H1 (cell line): Measurements from ENCODE around the gene ITPR3. TPM values are rescaled to one million over a fixed set of nuclear protein-coding genes. Genes with fewer than 3 reads are reported as not detected.

Source experiments
- CTCF ChIA-PET: fragments of 300-600 bp; sonication (Branson Sonifier 250); formaldehyde crosslinking; loops from one replicate; lab custom pipeline; 2021; ENCODE audit not compliant: partially characterized antibody; lab: Charles Lee
- POLR2A ChIA-PET: fragments of 300-600 bp; sonication (Branson Sonifier 250); formaldehyde crosslinking; loops from one replicate; lab custom pipeline; 2021; ENCODE audit warnings: inconsistent platforms; ENCODE audit not compliant: partially characterized antibody; lab: Charles Lee
- DNase-seq, 2 experiments: peaks; one replicate each; pipeline versions ENCODE4 v3.0.0 to v3.0.0-alpha.2; 2010 to 2022; ENCODE audit warnings: low spot score in 2 of 2, low read depth in 1 of 2, mixed read lengths in 1 of 2
- FAIRE-seq: peaks from 2 replicates; lab custom pipeline; 2011; peaks lifted over from hg19 to GRCh38; lab: Jason Lieb, UNC
- H2AFZ ChIP-seq: 2 replicates; pipeline ENCODE4 v1.8.1; 2012; ENCODE audit warnings: low read length, inconsistent platforms
- H2AK5ac ChIP-seq: 2 replicates; pipeline ENCODE4 v1.6.1; 2013; ENCODE audit warnings: low read depth, low read length
- H2BK120ac ChIP-seq: replicated peaks from 2 replicates; pipeline ENCODE3; 2013; ENCODE audit warnings: low read depth, low read length, inconsistent platforms
- H2BK12ac ChIP-seq: 2 replicates; pipeline ENCODE4 v1.6.1; 2013; ENCODE audit warnings: low read depth, low read length
- H2BK15ac ChIP-seq: 2 replicates; pipeline ENCODE4 v1.6.1; 2013; ENCODE audit warnings: low read length
- H2BK20ac ChIP-seq: 2 replicates; pipeline ENCODE4 v1.6.1; 2013; ENCODE audit warnings: low read length
- H2BK5ac ChIP-seq: 2 replicates; pipeline ENCODE4 v1.6.1; 2013; ENCODE audit warnings: low read depth, low read length
- H3K14ac ChIP-seq: 2 replicates; pipeline ENCODE4 v1.6.1; 2013; ENCODE audit warnings: inconsistent platforms; ENCODE audit not compliant: insufficient read length
- H3K18ac ChIP-seq: 2 replicates; pipeline ENCODE4 v1.6.1; 2013; ENCODE audit warnings: low read length; ENCODE audit errors: extremely low read depth
- H3K23ac ChIP-seq: 2 replicates; pipeline ENCODE4 v1.6.1; 2013; ENCODE audit warnings: inconsistent platforms; ENCODE audit not compliant: insufficient read length
- H3K23me2 ChIP-seq: 2 replicates; pipeline ENCODE4 v1.6.1; 2013; ENCODE audit warnings: low read depth, low read length
- H3K27ac ChIP-seq: 2 replicates; pipeline ENCODE4 v1.6.1; 2011; ENCODE audit warnings: low read depth, low read length, inconsistent platforms
- H3K27me3 ChIP-seq, 4 experiments: replicated peaks in 1 of 4; 1 replicate in 1 of 4; 2 replicates in 3 of 4; pipeline versions ENCODE4 v1.6.1 to v1.8.1; 2011 to 2013; ENCODE audit warnings: low read length in 3 of 4, mild to moderate bottlenecking in 3 of 4, inconsistent platforms in 2 of 4, mixed read lengths in 2 of 4, moderate library complexity in 1 of 4; ENCODE audit not compliant: control insufficient read depth in 3 of 4, insufficient read depth in 3 of 4; ENCODE audit errors: extremely low read depth in 1 of 4
- H3K36me3 ChIP-seq, 4 experiments: 2 replicates each; pipeline versions ENCODE4 v1.6.1 to v1.8.1; 2011 to 2013; ENCODE audit warnings: mild to moderate bottlenecking in 4 of 4, low read length in 3 of 4, moderate library complexity in 2 of 4, control low read depth in 1 of 4, inconsistent platforms in 1 of 4; ENCODE audit not compliant: insufficient read depth in 4 of 4, control insufficient read depth in 2 of 4
- H3K4ac ChIP-seq: replicated peaks from 2 replicates; pipeline ENCODE3; 2013; ENCODE audit warnings: low read length, low read depth, mixed read lengths, inconsistent platforms; ENCODE audit not compliant: insufficient read length
- H3K4me1 ChIP-seq, 4 experiments: replicated peaks in 1 of 4; 1 replicate in 1 of 4; 2 replicates in 3 of 4; pipeline versions ENCODE4 v1.6.1 to v1.8.1; 2011 to 2013; ENCODE audit warnings: low read length in 3 of 4, inconsistent platforms in 2 of 4, mixed read lengths in 1 of 4; ENCODE audit not compliant: insufficient read depth in 4 of 4, control insufficient read depth in 3 of 4
- H3K4me2 ChIP-seq, 2 experiments: 2 replicates each; pipeline versions ENCODE4 v1.6.1 to v1.8.1; 2011 to 2013; ENCODE audit warnings: low read depth in 2 of 2, low read length in 2 of 2, control low read depth in 1 of 2, inconsistent platforms in 1 of 2, mild to moderate bottlenecking in 1 of 2; ENCODE audit not compliant: insufficient read depth in 1 of 2
- H3K4me3 ChIP-seq, 4 experiments: fragments of 200-600, 300-600 bp in 1 of 4; sonication (generic), shearing (Covaris generic), sonication (Bioruptor Twin) in 1 of 4; 2 replicates each; pipeline versions ENCODE4 v1.5.1 to v1.8.1; 2011 to 2016; ENCODE audit warnings: low read length in 4 of 4, low read depth in 3 of 4, control low read depth in 2 of 4, inconsistent platforms in 2 of 4, mild to moderate bottlenecking in 2 of 4, mixed read lengths in 1 of 4, moderate library complexity in 1 of 4; ENCODE audit not compliant: insufficient read depth in 2 of 4; ENCODE audit errors: extremely low read depth in 1 of 4
- H3K56ac ChIP-seq: replicated peaks from 2 replicates; pipeline ENCODE3; 2013; ENCODE audit warnings: low read depth, mild to moderate bottlenecking, mixed read lengths, low read length, inconsistent platforms; ENCODE audit not compliant: insufficient read length
- H3K79me1 ChIP-seq: 2 replicates; pipeline ENCODE4 v1.6.1; 2013; ENCODE audit warnings: low read depth, low read length, control low read depth
- H3K79me2 ChIP-seq, 2 experiments: 2 replicates each; pipeline versions ENCODE4 v1.6.1 to v1.8.1; 2012 to 2013; ENCODE audit warnings: low read length in 2 of 2, mild to moderate bottlenecking in 2 of 2, inconsistent platforms in 1 of 2; ENCODE audit not compliant: insufficient read depth in 2 of 2, control insufficient read depth in 1 of 2
- H3K9ac ChIP-seq, 4 experiments: replicated peaks in 1 of 4; 1 replicate in 1 of 4; 2 replicates in 3 of 4; pipeline versions ENCODE4 v1.6.1 to v1.8.1; 2011 to 2013; ENCODE audit warnings: low read depth in 3 of 4, low read length in 3 of 4, control low read depth in 2 of 4, mild to moderate bottlenecking in 2 of 4, moderate library complexity in 2 of 4, inconsistent platforms in 1 of 4; ENCODE audit errors: extremely low read depth in 1 of 4
- H3K9me3 ChIP-seq, 2 experiments: 2 replicates each; pipeline versions ENCODE4 v1.6.1 to v1.8.1; 2012 to 2013; ENCODE audit warnings: mild to moderate bottlenecking in 2 of 2, moderate library complexity in 2 of 2, control low read depth in 1 of 2, inconsistent platforms in 1 of 2, low read depth in 1 of 2, low read length in 1 of 2, mixed read lengths in 1 of 2; ENCODE audit not compliant: insufficient read depth in 2 of 2
- H4K20me1 ChIP-seq, 2 experiments: replicated peaks in 1 of 2; 2 replicates each; pipeline versions ENCODE3 to v1.8.1; 2011 to 2013; ENCODE audit warnings: inconsistent platforms in 2 of 2, low read length in 2 of 2, mild to moderate bottlenecking in 1 of 2; ENCODE audit not compliant: insufficient read depth in 2 of 2, control insufficient read depth in 1 of 2
- H4K5ac ChIP-seq: 2 replicates; pipeline ENCODE4 v1.6.1; 2013; ENCODE audit warnings: low read length, low read depth, mixed read lengths, inconsistent platforms; ENCODE audit not compliant: insufficient read length
- H4K8ac ChIP-seq: 2 replicates; pipeline ENCODE4 v1.8.0; 2013; ENCODE audit warnings: mild to moderate bottlenecking, moderate library complexity, low read length, inconsistent platforms; ENCODE audit not compliant: insufficient read depth; ENCODE audit errors: extremely low read depth
- H4K91ac ChIP-seq: replicated peaks from 2 replicates; pipeline ENCODE3; 2013; ENCODE audit warnings: low read length, mixed read lengths, inconsistent platforms; ENCODE audit not compliant: insufficient read length
- HDAC6 ChIP-seq: IDR thresholded peaks from one replicate; pipeline ENCODE4 v1.7.1; 2012; ENCODE audit warnings: low read depth, mild to moderate bottlenecking, inconsistent platforms, low read length, moderate library complexity
- SIN3A ChIP-seq, 2 experiments: IDR thresholded peaks in 1 of 2; conservative IDR thresholded peaks in 1 of 2; 2 replicates each; pipeline ENCODE4 v1.6.1; 2011 to 2012; ENCODE audit warnings: low read length in 2 of 2, improper control_type of control experiment in 1 of 2, low read depth in 1 of 2, mild to moderate bottlenecking in 1 of 2
- TEAD4 ChIP-seq: IDR thresholded peaks from 2 replicates; pipeline ENCODE4 v1.6.1; 2012; ENCODE audit warnings: low read depth, low read length, inconsistent platforms, mixed read lengths
- YY1 ChIP-seq: IDR thresholded peaks from 2 replicates; pipeline ENCODE4 v1.6.1; 2011; ENCODE audit warnings: low read depth, mild to moderate bottlenecking, low read length
- WGBS, 2 experiments: shearing (Covaris generic) in 1 of 2; methylation state at CpG; one replicate each; pipeline versions ENCODE4 v1.1.6 to v1.1.7; 2013 to 2015; ENCODE audit warnings: low lambda C conversion rate in 2 of 2, mixed read lengths in 2 of 2, inconsistent platforms in 1 of 2, low coverage in 1 of 2, missing lambda C conversion rate in 1 of 2; ENCODE audit not compliant: insufficient replicate concordance in 2 of 2, insufficient coverage in 1 of 2, insufficient read length in 1 of 2; ENCODE audit errors: extremely low coverage in 1 of 2, missing lambda C conversion rate in 1 of 2; 5-methylcytosine and 5-hydroxymethylcytosine counted together
- polyA plus RNA-seq, 7 experiments: library from polyadenylated mRNA; depleted of rRNA in 3 of 7; stranded (reverse) in 5 of 7; unstranded in 2 of 7; fragments of >200 nt in 5 of 7; fragments of 200-250 nt in 2 of 7; gene quantifications; 1 replicate in 5 of 7; 2 replicates in 1 of 7; 4 replicates in 1 of 7; pipeline versions ENCODE4 v1.2.1 to v1.2.3, GENCODE V29; 2011 to 2013; ENCODE audit warnings: missing spikeins in 2 of 7, mixed read lengths in 2 of 7
- total RNA-seq: library from RNA; stranded (reverse); fragmentation: NEBNext Ultra II Directional; extraction: Animal tissue kit (Norgen Biotek cat#: 25700); gene quantifications from 2 replicates; pipeline ENCODE4 v1.2.1, GENCODE V29; 2021

ITPR3 gene
- total and polyA plus RNA-seq, 2 of the 8 experiments (the other 6 are each of a cell fraction or from before 2014, with no cell fraction given): 29.1 to 45.7 TPM

DNA sequence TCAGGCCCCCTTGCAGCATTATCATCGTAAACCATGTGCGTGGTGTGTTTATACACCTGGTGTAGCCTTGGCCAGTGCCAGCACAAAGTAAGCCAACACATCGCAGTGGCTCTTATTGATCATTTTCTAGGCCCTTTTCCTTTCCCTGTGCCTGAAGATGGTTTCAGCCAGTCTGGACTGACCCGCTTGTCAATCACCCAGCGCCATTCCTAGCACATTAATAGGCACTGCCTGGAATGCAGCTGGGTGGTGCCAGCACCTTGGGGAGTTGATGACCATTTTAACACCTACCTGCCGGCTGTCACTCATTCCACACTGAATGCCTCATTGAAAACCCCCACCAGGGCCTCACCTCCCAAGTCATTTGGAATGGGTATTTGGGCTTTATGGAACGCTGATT, 95.3 kb downstream of the ITPR3 start:
- POLR2A ChIA-PET: interaction anchor here (1.6 to 3.0 kb wide), 2 partner anchors 15 to 22 kb away, joined by 7 to 10 read pairs; no protein-coding TSS in a partner anchor
- WGBS, 2 experiments: 81% methylated on average over 7 of the region's 7 CpGs; no CpG with 5 or more reads in 1 of the 2 experiments
- H3K36me3 ChIP-seq: no peaks in the 10 kb centered on the region
- no peak overlapping the region for H3K4me2 ChIP-seq
- no peak overlapping the region for H2AFZ ChIP-seq
- H2BK12ac ChIP-seq: no peak overlapping the region
- no peak overlapping the region for H4K8ac ChIP-seq
- H4K5ac ChIP-seq: no peak overlapping the region
- no peak overlapping the region for H2BK20ac ChIP-seq
- H3K79me1 ChIP-seq: no peaks in the 10 kb centered on the region
- TF ChIP-seq TEAD4 (peak; percentile 82), YY1 (no peak), SIN3A (conservative IDR thresholded peaks at IDR 0.05 in 1 of 2, IDR thresholded peaks at IDR 0.05 in 1 of 2; ENCODE audit: low read depth in 1 of 2, low read length in 2 of 2) (no peak), HDAC6 (no peak)
- H2AK5ac ChIP-seq: no peak overlapping the region
- no peak overlapping the region for H3K56ac ChIP-seq
- no peak overlapping the region for H3K9ac ChIP-seq
- no peaks in the 10 kb centered on the region for H3K9me3 ChIP-seq
- H3K4ac ChIP-seq: no peak overlapping the region
- H2BK15ac ChIP-seq: no peak overlapping the region
- no peak overlapping the region for H2BK120ac ChIP-seq
- H3K23me2 ChIP-seq: no peaks in the 10 kb centered on the region
- no peak overlapping the region for H3K23ac ChIP-seq
- CTCF ChIA-PET: interaction anchor here (0.7 to 4.3 kb wide), 5 partner anchors 10 to 106 kb away, joined by 3 to 28 read pairs (median 4); no protein-coding TSS in a partner anchor
- no peak overlapping the region for H3K27ac ChIP-seq
- FAIRE-seq (no peak), DNase-seq (no peak)
- H3K14ac ChIP-seq: no peak overlapping the region
- peaks cover 0 to 3% (median 1%) of the 10 kb centered on the region in 4 experiments; a peak in 2 of 7 replicates for H3K4me1 ChIP-seq
- H3K4me3 ChIP-seq: no peak overlapping the region
- H4K91ac ChIP-seq: no peak overlapping the region
- no peaks in the 10 kb centered on the region for H3K79me2 ChIP-seq
- no peak overlapping the region for H3K18ac ChIP-seq
- no peak overlapping the region for H2BK5ac ChIP-seq
- H3K27me3 ChIP-seq: no peaks in the 10 kb centered on the region
- H4K20me1 ChIP-seq: no peaks in the 10 kb centered on the region
